Measurements from ENCODE around the gene CTCFL.
"Not testable (repeated sequence)": the region's sequence is repeated elsewhere in the genome, so short reads cannot be mapped to it uniquely, and the experiment has no call there.

DNA sequence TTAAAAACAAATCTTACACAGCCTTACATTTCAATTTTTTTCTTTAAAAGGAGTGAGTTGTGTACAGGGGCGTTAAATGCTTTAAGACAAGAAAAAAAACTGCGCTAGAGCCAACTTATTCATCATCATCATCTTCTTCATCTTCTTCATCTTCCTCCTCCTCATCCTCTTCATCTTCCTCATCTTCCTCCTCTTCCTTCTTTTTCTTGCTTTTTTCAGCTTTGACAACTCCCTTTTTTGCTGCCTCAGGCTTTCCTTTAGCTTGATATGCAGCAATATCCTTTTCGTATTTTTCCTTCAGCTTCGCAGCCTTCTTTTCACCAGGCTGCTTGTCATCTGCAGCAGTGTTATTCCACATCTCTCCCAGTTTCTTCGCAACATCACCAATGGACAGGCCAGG is 36.7 kb downstream of the CTCFL start:
- not testable (repeated sequence) for TF ChIP-seq POLR2A, POLR2AphosphoS5 (IDR thresholded peaks at IDR 0.05; ENCODE audit: low read depth, low read length)
